Endothelial cell (in vitro differentiated cells): ENCODE data around the gene IL34. TPM values are rescaled to one million over a fixed set of nuclear protein-coding genes. Genes with fewer than 3 reads are reported as not detected.

Experiments
- DNase-seq: peaks from one replicate; pipeline ENCODE4 v3.0.0; 2021; ENCODE audit warnings: low spot score
- H3K27ac Mint-ChIP-seq: one replicate; pipeline ENCODE4 v1.8.0; 2021; ENCODE audit warnings: mixed read lengths, inconsistent platforms; ENCODE audit not compliant: unreplicated experiment
- H3K27me3 Mint-ChIP-seq: one replicate; pipeline ENCODE4 v1.8.0; 2021; ENCODE audit warnings: mild to moderate bottlenecking, moderate library complexity, mixed read lengths, inconsistent platforms; ENCODE audit not compliant: unreplicated experiment
- H3K36me3 Mint-ChIP-seq: one replicate; pipeline ENCODE4 v1.8.0; 2021; ENCODE audit warnings: mild to moderate bottlenecking, low read depth, mixed read lengths, inconsistent platforms; ENCODE audit not compliant: unreplicated experiment
- H3K4me1 Mint-ChIP-seq: one replicate; pipeline ENCODE4 v1.8.0; 2021; ENCODE audit warnings: mild to moderate bottlenecking, mixed read lengths, inconsistent platforms; ENCODE audit not compliant: unreplicated experiment
- H3K4me3 Mint-ChIP-seq: one replicate; pipeline ENCODE4 v1.8.0; 2021; ENCODE audit warnings: mild to moderate bottlenecking, mixed read lengths, inconsistent platforms; ENCODE audit not compliant: unreplicated experiment
- H3K9me3 Mint-ChIP-seq: one replicate; pipeline ENCODE4 v1.8.0; 2021; ENCODE audit warnings: mixed read lengths, inconsistent platforms; ENCODE audit not compliant: unreplicated experiment
- total RNA-seq: library from RNA; stranded (reverse); fragmentation: NEBNext Ultra II Directional; extraction: Animal tissue kit (Norgen Biotek cat#: 25700); gene quantifications from one replicate; pipeline ENCODE4 v1.2.1, GENCODE V29; 2021; ENCODE audit not compliant: unreplicated experiment
- TF ChIP-seq, protein P1 (sequence below): fragments of 200-600 bp; sonication (generic); IDR thresholded peaks from one replicate; pipeline ENCODE4 v1.5.0; 2021; ENCODE audit warnings: antibody characterized with exemption; ENCODE audit not compliant: unreplicated experiment

The IL34 gene
- total RNA-seq, 1 donor from 2014 or later: 1.6 TPM

DNA sequence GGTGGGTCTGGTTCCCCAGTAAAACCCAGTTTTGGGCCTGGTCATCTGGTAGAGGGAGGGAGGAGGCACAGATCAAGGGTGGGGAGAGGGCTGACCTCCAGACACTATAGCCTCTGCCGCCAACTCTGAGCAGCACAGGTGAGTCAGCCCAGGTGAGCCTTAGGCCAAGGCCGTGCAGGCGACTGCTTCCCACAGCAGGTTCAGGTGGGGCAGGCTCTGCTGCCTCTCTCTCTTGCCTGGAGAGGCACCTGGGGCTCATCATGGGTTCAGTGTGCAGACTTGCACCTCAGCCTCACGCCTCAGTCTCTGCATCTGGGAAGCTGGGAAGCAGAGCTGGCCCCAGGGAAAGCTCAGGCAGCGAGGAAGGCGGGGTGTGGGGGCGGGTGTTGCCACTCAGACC lies 37.8 kb upstream of the IL34 start:
- DNase-seq: no peak
- no peaks in the 10 kb centered on the region for H3K4me1 Mint-ChIP-seq
- H3K36me3 Mint-ChIP-seq: no peaks in the 10 kb centered on the region
- H3K9me3 Mint-ChIP-seq: no peaks in the 10 kb centered on the region
- H3K4me3 Mint-ChIP-seq: no peak overlapping the region
- H3K27me3 Mint-ChIP-seq: peaks cover 5% of the 10 kb centered on the region
- H3K27ac Mint-ChIP-seq: no peak overlapping the region
- TF ChIP-seq, protein P1, sequence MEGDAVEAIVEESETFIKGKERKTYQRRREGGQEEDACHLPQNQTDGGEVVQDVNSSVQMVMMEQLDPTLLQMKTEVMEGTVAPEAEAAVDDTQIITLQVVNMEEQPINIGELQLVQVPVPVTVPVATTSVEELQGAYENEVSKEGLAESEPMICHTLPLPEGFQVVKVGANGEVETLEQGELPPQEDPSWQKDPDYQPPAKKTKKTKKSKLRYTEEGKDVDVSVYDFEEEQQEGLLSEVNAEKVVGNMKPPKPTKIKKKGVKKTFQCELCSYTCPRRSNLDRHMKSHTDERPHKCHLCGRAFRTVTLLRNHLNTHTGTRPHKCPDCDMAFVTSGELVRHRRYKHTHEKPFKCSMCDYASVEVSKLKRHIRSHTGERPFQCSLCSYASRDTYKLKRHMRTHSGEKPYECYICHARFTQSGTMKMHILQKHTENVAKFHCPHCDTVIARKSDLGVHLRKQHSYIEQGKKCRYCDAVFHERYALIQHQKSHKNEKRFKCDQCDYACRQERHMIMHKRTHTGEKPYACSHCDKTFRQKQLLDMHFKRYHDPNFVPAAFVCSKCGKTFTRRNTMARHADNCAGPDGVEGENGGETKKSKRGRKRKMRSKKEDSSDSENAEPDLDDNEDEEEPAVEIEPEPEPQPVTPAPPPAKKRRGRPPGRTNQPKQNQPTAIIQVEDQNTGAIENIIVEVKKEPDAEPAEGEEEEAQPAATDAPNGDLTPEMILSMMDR: no peak

DNA sequence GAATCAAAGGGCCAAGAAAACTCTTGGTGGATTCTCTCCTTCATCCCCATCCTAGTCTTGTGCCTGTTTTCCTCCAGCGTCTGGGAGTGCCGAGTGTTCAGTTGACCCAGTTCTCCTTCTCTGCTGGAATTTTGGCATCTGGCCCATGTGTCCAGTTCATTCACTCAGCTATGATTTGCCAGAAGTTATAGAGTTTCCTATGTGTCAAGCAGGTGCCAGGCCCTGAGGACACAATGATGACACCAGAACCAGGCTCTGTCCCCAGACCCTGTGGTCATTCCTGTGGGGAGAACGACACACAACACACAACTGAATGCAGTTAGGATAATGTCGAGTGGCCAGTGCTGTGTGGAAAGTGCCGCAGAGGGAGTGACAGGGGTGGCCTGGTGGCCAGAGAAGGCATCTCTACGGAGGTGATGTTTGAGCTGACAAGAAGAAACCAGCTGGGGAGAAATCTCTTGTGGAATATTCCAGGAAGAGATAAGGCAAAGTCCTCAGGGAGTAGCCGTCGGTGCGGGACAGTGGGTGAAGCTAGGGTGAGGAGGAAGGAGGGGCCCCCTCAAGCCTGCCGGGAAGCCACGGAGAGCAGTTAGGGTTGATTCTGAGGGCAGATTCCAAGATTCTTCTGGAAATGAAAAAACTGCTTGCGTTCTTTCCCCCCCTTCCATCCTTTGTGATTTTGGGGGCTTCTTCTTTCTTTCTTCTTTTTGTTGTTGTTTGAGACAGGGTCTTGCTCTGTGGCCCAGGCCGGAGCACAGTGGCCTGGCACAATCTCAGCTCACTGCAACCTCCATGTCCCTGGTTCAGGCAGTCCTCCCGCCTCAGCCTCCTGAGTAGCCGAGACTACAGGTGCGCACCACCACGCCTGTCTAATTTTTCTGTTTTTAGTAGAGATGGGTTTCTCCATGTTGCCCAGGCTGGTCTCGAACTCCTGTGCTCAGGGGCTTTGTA lies 35.8 kb upstream of the IL34 start:
- H3K27me3 Mint-ChIP-seq: peaks cover 5% of the 10 kb centered on the region
- no peak for DNase-seq
- no peak overlapping the region for H3K4me3 Mint-ChIP-seq
- TF ChIP-seq, protein P1: no peak
- H3K27ac Mint-ChIP-seq: no peak overlapping the region
- H3K36me3 Mint-ChIP-seq: no peaks in the 10 kb centered on the region
- H3K9me3 Mint-ChIP-seq: no peaks in the 10 kb centered on the region
- H3K4me1 Mint-ChIP-seq: no peaks in the 10 kb centered on the region

DNA sequence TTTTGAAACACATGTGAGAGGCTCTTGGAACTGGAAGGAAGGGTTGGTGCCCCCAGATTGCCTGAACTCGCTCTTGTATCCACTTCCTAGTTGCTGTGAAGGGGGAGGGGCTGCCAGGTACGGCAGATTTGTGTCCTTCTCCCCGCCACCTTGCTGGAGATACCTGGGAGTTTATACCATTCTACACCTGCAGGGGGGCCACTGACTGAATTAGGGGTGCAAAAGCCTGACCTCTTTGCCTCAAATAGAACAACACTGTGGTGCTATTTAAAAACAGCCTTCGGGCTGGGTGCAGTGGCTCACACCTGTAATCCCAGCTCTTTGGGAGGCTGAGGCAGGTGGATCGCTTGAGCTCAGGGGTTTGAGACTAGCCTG lies 35.1 kb upstream of the IL34 start:
- H3K4me1 Mint-ChIP-seq: no peaks in the 10 kb centered on the region
- H3K27me3 Mint-ChIP-seq: peaks cover 5% of the 10 kb centered on the region
- DNase-seq: no peak
- H3K27ac Mint-ChIP-seq: no peak overlapping the region
- H3K9me3 Mint-ChIP-seq: no peaks in the 10 kb centered on the region
- H3K36me3 Mint-ChIP-seq: no peaks in the 10 kb centered on the region
- H3K4me3 Mint-ChIP-seq: no peak overlapping the region
- TF ChIP-seq, protein P1: no peak

DNA sequence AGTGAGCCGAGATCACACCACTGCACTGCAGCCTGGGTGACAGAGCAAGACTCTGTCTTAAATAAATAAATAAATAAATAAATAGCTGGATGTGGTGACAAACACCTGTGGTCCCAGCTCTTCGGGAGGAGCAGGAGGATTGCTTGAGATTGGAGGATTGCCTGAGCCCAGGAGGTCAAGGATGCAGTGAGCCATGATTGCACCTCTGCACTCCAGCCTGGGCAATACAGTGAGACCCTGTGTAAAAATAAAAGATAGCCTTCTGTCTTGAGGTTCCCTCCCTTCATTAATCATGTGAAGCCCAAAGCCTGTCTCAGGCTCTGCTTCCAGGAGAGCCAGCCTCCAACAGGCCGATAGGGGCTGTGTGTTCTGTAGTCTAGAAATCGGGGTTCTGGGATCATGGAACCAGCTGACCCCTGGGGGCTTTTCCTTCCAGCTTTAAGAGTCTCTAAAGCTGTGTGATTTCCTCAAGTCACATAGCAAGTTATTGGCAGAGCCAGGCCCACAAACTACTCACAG lies 34.5 kb upstream of the IL34 start:
- Mint-ChIP-seq H3K27ac (no peak overlapping the region), H3K9me3 (no peaks in the 10 kb centered on the region), H3K36me3 (no peaks in the 10 kb centered on the region), H3K4me3 (no peak overlapping the region), H3K4me1 (peaks cover 2% of the 10 kb centered on the region), H3K27me3 (peaks cover 5% of the 10 kb centered on the region)
- TF ChIP-seq, protein P1: no peak
- DNase-seq: no peak

DNA sequence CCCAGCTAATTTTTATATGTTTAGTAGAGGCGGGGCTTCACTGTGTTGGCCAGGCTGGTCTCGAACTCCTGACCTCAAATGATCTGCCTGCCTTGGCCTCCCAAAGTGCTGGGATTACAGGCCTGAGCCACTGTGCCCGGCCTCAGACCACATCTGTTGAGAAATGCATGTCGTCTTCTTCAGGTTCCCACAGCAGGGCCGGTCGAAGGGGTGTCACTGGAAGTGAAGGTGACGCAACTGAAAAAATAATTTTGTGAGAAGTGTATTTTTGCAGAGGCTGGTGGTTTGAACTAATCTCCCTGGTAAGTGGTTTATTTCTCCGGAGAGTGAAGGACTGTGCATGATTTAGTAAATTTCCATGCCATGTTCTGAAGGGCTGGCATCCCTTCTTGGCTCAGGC lies 33.4 kb upstream of the IL34 start:
- H3K27ac Mint-ChIP-seq: no peak overlapping the region

More for the DNA sequence above, 33.4 kb upstream of the IL34 start:
- peaks cover 3% of the 10 kb centered on the region for H3K4me1 Mint-ChIP-seq
- TF ChIP-seq, protein P1: no peak
- H3K9me3 Mint-ChIP-seq: no peaks in the 10 kb centered on the region
- H3K27me3 Mint-ChIP-seq: peaks cover 5% of the 10 kb centered on the region
- no peak for DNase-seq
- H3K36me3 Mint-ChIP-seq: no peaks in the 10 kb centered on the region
- no peak overlapping the region for H3K4me3 Mint-ChIP-seq
